Mesodermal cell (in vitro differentiated cells): ENCODE measurements around the gene DNAJB6.
A peak's percentile ranks its signal among the peaks of the same experiment; 100 is the strongest.

ENCODE experiments used
- H3K27ac ChIP-seq: 2 replicates; pipeline ENCODE4 v1.7.0; 2013; ENCODE audit warnings: mild to moderate bottlenecking, low read depth, low read length, moderate library complexity; ENCODE audit not compliant: severe bottlenecking
- H3K36me3 ChIP-seq: 2 replicates; pipeline ENCODE4 v1.7.1; 2013; ENCODE audit warnings: mild to moderate bottlenecking, low read length, moderate library complexity; ENCODE audit not compliant: control insufficient read depth, insufficient read depth
- H3K4me1 ChIP-seq: one replicate; pipeline ENCODE4 v1.7.1; 2013; ENCODE audit warnings: mild to moderate bottlenecking, low read length; ENCODE audit not compliant: insufficient read depth, control insufficient read depth, poor library complexity, severe bottlenecking
- H3K4me3 ChIP-seq: 2 replicates; pipeline ENCODE4 v1.7.0; 2013; ENCODE audit warnings: low read length, control low read depth, mild to moderate bottlenecking; ENCODE audit not compliant: insufficient read depth, poor library complexity, severe bottlenecking; ENCODE audit errors: extremely low read depth
- H3K9me3 ChIP-seq: 2 replicates; pipeline ENCODE4 v1.7.1; 2013; ENCODE audit warnings: mild to moderate bottlenecking, low read length, moderate library complexity; ENCODE audit not compliant: control insufficient read depth
- WGBS, 2 experiments: methylation state at CpG; one replicate each; pipeline ENCODE4 v1.1.5; 2013; ENCODE audit warnings: missing lambda C conversion rate in 2 of 2; ENCODE audit not compliant: insufficient coverage in 2 of 2; 5-methylcytosine and 5-hydroxymethylcytosine counted together

The DNAJB6 gene

DNA sequence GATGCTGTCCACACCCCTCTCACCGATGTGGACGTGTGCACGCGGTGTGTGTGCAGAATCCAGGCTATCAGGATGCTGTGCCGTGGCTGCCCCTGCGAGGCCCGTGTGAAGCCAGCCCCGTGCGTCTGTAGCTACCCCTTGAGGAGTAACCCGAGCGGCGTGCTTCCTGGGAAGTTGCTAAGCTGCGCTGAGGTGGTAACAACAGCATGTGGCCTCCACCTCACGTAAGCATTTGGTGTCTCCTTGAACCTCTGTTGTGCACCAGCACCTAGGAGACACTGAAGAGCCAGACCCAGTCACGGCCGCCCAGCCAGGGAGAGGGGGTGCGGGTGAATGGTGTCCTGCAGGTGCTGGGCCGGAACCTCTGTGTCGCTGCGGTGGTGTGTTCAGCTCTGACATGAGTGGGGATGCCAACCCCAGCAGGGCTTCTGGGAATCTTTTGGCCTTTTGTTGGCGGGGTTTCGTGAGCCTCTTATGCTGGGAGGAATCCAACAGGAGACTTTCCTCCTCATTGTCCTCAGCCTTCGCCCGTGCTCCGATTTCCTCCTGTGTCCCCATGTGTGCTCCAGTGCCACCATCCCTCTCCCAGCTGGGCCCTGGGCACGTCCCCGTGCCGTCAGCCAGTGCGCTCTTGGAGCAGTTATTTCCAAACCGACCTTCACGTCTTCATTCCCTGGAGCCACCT lies 60.4 kb downstream of the DNAJB6 start:
- Histone ChIP-seq H3K27ac (peak overlapping the region; percentile 94), H3K4me3 (no peak overlapping the region), H3K4me1 (peaks cover 56% of the 10 kb centered on the region), H3K9me3 (no peaks in the 10 kb centered on the region), H3K36me3 (peaks cover 57% of the 10 kb centered on the region)
- 95 to 96% methylated on average over 31 of the region's 31 CpGs for WGBS, 2 experiments

DNA sequence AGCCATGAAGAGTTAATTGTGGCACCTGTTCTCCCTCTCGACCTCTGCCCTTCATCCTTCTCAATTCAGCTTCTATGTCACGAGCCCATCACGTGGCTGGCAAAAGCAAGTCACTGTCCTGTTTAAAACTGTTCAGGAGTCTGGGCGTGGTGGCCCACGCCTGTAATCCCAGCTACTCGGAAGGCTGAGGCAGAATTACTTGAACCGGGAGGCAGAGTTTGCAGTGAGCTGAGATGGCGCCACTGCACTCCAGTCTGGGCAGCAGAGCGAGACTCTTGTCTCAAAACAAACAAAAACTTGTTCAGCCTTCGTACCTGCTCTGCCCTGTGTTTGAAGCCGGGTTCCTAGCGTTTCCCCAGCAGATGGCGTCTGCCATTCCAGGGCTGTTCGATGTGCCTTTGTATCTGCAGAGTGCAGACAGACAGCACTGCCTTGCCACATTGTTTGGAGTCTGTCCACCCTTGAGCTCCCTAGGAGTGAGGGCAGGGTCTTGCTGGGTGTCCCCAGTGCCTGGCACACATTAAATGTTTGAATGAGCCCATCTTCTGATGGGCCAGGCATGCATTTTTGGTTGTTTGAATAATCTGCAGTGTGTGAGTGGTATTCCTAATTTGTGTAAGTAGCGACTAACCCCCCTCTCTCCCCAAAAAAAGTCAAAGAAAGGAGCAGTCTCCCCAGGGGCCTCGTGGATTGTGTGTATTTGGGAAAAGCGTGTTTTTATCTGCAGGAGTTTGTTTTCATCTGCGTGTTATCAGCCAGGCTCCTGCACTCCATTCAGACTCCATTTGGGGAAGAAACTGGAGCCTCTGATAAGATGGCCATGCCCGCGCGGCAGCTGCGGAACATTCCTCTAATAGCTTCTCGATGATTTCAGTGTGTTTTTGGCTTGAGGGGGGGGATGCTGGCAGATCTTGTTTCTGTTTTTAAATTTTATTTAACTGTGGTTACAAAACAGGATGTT lies 61.2 kb downstream of the DNAJB6 start:
- Histone ChIP-seq H3K4me3 (no peak overlapping the region), H3K36me3 (peaks cover 59% of the 10 kb centered on the region), H3K4me1 (peaks cover 56% of the 10 kb centered on the region), H3K27ac (peak overlapping the region; percentile 94), H3K9me3 (no peaks in the 10 kb centered on the region)
- 78 to 80% methylated on average over 15 to 16 of the region's 23 CpGs for WGBS, 2 experiments

DNA sequence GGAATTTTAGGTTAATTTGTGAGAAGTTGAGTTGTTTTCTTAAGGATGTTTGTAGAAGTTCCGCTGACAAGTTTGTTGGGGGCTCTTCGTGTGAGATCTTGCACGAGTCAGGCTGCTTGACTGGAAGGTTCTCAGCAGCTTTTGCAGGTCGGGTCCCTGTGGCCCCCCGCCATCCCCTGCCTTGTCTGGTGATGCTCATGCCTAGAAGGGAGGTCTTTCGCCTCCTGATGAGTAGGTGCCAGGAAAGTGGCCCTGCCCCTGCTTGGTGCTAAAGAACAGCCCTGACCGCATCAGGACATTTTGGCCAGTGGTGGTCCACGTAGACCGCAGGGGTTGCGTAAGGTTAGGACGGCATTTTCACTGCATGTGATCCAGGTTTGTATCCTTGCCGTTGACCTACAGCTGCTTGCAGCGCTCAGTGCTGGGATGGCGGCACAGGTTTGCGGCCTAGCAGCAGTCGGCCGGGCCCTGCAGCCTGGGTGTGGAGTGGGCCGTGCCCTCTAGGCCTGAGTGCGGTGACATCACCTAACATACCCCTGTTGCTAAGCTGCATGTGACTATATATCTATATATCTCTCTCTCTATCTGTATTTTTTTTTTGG lies 62.4 kb downstream of the DNAJB6 start:
- H3K36me3 ChIP-seq: peaks cover 63% of the 10 kb centered on the region
- 98% methylated on average over 11 to 16 of the region's 19 CpGs for WGBS, 2 experiments
- H3K4me1 ChIP-seq: peaks cover 44% of the 10 kb centered on the region
- H3K27ac ChIP-seq: peak overlapping the region; percentile 94
- H3K9me3 ChIP-seq: no peaks in the 10 kb centered on the region
- H3K4me3 ChIP-seq: no peak overlapping the region

DNA sequence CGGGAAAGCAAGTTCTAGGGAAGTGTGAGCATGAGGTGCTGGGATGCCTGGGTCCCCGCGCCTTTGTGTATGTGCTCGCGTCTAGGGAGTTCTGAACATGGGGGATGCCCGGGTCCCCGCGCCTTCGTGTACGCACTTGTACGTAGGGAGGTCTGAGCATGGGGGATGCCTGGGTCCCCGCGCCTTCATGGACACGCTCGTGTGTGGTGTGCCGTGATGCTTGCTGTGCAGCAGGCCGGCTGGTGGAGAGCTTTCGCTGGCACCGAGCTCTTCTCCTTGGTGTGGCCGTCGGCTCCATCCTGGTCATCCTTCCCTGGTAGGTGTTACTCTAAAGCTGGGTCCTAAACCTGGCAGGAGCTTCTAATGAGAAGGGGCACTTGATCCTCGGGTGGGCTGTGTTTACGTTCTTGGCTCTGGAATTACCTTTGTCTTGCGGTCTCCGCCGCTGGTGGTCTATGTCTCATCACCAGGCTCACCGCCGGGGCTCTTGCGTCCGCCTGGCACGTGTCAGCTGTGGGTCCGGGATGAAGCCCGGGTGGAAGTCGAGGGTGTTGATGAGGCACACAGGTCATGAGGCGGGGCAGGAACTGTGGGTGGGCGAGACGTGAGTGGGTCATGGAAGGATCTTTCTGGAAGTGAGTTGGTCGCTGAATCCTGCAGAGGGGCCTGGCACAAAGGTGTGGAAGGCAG lies 63.5 kb downstream of the DNAJB6 start:
- H3K4me1 ChIP-seq: peaks cover 43% of the 10 kb centered on the region
- no peak overlapping the region for H3K27ac ChIP-seq
- WGBS, 2 experiments: 97 to 98% methylated on average over 37 of the region's 38 CpGs
- no peak overlapping the region for H3K4me3 ChIP-seq
- peaks cover 69% of the 10 kb centered on the region for H3K36me3 ChIP-seq
- no peaks in the 10 kb centered on the region for H3K9me3 ChIP-seq

DNA sequence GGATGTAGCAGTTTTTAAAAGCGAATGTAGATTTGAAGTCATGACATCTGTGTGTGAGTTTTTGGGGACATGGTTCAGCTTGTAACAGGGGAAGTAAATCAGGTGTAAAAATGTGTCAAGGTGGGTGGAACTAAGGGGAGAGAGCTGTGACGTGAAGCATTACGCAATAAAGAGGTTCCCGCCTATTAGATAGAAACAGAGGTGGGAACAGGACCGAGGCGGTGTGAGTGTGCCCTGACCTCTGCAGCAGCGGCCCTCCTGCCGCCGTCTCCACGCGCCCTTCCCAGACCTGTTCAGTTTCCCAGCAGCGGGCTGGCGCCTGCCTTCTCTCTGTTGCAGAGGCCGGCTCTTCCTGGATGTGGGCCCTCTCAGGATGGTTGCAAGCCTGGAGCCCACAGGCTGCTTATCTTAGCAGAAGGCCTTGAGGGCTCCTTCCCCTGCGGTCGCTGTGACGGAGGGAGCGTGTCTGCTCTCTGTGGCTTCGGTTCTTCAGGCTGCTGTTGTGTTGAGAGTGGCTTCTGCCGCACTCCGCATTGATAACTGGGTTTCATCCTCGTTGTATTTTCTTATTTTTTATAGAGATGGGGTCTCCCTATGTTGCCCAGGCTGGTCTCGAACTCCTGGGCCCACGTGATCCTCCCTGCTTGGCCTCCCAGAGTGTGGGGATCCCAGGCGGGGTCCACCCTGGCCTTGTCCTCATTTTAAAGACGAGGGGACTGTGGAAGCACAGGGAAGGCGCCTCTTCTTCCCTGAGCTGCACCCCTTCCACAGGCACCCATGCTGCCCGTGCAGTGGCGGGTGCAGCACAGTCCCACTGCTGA lies 65.0 kb downstream of the DNAJB6 start:
- Histone ChIP-seq H3K27ac (no peak overlapping the region), H3K9me3 (no peaks in the 10 kb centered on the region), H3K36me3 (peaks cover 81% of the 10 kb centered on the region), H3K4me1 (peaks cover 44% of the 10 kb centered on the region), H3K4me3 (no peak overlapping the region)
- WGBS, 2 experiments: 97 to 98% methylated on average over 22 to 29 of the region's 29 CpGs

DNA sequence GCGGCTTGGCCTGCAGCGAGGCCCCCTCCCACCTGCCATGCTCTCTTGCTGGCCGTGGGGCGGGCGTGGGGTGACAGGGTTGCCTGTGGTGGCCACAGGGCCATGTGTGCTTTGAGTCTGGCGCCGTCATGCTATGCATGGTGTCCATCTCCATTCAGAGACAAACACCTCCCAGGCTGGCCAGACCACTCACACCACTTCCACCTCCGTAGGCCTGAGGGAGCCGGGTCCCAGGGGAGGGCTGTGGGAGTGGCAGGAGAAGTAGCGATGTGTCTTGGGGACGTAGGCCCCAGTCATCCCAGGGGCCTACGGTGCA lies 65.5 kb downstream of the DNAJB6 start:
- peaks cover 85% of the 10 kb centered on the region for H3K36me3 ChIP-seq
- WGBS, 2 experiments: 96 to 100% methylated on average over 7 to 9 of the region's 12 CpGs
- no peaks in the 10 kb centered on the region for H3K9me3 ChIP-seq
- H3K27ac ChIP-seq: no peak overlapping the region
- no peak overlapping the region for H3K4me3 ChIP-seq
- H3K4me1 ChIP-seq: peaks cover 39% of the 10 kb centered on the region

DNA sequence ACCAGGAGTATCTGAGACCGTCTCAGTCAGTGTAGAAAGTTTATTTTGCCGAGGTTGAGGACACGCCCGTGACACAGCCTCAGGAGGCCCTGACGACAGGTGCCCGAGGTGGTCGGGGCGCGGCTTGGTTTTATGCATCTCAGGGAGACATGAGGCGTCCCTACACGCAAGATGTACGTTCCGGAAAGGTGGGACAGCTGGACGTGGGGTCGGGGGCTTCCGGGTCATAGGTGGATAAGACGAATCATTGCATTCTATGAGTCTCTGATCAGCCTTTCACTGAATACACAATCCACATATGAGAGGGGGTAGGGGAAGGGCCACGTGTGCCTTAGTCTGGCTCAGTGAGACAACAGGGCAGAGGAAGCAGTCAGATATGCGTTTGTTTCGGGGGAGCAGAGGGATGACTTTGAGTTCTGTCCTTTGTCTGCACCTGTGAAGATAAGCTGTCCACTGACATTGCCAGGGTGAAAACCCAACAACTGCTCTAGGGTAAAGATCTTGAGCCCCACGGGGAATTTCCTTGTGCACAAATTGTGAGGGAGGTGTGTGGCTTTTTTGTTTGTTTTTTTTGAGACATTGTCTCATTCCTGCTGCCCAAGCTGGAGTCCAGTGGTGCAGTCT lies 66.2 kb downstream of the DNAJB6 start:
- Histone ChIP-seq H3K4me3 (no peak overlapping the region), H3K9me3 (no peaks in the 10 kb centered on the region), H3K36me3 (peaks cover 90% of the 10 kb centered on the region), H3K4me1 (peaks cover 33% of the 10 kb centered on the region), H3K27ac (no peak overlapping the region)
- WGBS, 2 experiments: 93 to 96% methylated on average over 18 to 20 of the region's 21 CpGs

DNA sequence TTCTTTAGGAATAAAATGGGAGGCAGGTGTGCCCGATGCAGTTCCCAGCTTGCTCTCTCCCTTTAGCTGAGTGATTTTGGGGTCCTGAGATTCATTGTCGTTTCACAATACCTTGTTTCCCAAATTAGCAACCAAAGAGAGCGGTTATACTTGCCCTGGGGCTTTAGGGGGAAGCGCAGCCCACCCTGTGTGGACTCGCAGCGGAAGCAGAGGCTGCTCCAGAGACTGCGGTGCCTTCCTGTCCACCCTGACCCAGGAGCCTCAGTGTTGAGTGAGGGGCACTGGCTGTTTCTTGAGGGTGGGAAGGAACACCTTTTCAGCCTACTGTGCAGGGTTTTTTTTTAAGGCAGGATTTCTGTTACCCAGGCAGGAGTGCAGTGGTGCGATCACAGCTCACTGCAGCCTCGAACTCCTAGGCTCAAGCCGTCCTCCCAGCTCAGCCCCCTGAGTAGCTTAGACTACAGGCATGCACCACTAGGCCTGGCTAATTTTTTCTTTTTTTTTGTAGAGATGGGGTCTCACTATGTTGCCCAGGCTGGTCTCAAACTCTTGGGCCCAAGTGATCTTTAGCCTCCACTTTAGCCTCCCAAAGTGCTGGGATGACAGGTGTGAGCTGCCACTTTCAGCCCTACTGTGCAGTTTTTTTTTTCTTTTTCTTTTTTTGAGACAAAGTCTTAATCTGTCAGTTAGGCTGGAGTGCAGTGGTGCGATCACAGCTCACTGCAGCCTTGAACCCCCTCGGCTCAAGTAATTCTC lies 67.0 kb downstream of the DNAJB6 start:
- peaks cover 98% of the 10 kb centered on the region for H3K36me3 ChIP-seq
- no peaks in the 10 kb centered on the region for H3K9me3 ChIP-seq
- H3K4me1 ChIP-seq: peaks cover 33% of the 10 kb centered on the region
- no peak overlapping the region for H3K27ac ChIP-seq
- no peak overlapping the region for H3K4me3 ChIP-seq
- 90 to 92% methylated on average over 8 to 9 of the region's 12 CpGs for WGBS, 2 experiments

DNA sequence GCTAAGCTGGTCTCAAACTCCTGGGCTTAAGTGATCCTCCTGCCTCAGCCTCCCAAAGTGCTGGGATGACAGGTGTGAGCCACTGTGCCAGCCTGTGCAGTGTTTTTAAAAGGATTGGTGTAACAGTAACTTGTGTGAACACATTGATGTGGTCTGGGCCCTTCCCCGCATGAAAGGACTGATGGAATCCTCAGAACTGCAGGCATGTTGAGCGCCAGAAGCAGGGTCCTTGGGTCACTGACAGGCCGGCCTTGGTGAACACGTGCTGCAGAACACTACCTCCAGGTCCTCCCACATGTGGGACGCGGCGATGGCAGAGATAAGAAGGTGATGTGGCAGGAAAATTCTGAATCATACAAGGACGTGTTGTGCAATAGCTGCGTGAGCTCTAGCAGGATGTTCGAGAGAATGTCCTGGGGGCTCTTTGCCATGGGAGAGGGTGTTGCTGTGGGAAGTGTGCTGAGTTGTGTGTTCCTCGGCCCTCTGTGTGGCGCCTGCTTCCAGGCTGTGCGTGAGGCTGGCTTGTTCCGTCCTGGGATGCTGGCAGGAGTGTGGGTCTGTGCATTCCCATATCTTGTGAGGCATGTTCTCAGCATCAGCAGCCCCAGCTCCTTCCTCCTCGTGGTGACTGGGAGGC lies 68.2 kb downstream of the DNAJB6 start:
- Histone ChIP-seq H3K27ac (peak overlapping the region; percentile 5), H3K9me3 (no peaks in the 10 kb centered on the region), H3K4me1 (peaks cover 26% of the 10 kb centered on the region), H3K36me3 (peaks cover 98% of the 10 kb centered on the region), H3K4me3 (no peak overlapping the region)
- WGBS, 2 experiments: 87 to 95% methylated on average over 15 of the region's 15 CpGs
